Activated B cell treated with CpG ODN at 0.5 μM for 24 hours (primary cell): Measurements from ENCODE around the gene RAB43. TPM values are rescaled to one million over a fixed set of nuclear protein-coding genes. Genes with fewer than 3 reads are reported as not detected.

Experiments
- ATAC-seq: fragments of 200-7000 bp; cut with Tn5 transposase; one replicate; pipeline ENCODE4 v1.10.0; 2021; ENCODE audit warnings: low read depth, mild to moderate bottlenecking, moderate library complexity
- CTCF ChIA-PET: fragments of 350-600 bp; sonication (Branson Sonifier 250); formaldehyde crosslinking; loops from one replicate; lab custom pipeline; 2021; ENCODE audit warnings: antibody characterized with exemption; lab: Charles Lee
- POLR2A ChIA-PET: fragments of 350-600 bp; sonication (Branson Sonifier 250); formaldehyde crosslinking; loops from one replicate; lab custom pipeline; 2021; ENCODE audit warnings: antibody characterized with exemption; lab: Charles Lee
- DNase-seq: peaks from one replicate; pipeline ENCODE4 v3.0.0; 2022
- H3K27ac Mint-ChIP-seq: one replicate; pipeline ENCODE4 v1.8.0; 2020; ENCODE audit warnings: mixed read lengths
- H3K27me3 Mint-ChIP-seq: one replicate; pipeline ENCODE4 v1.8.0; 2021; ENCODE audit warnings: mixed read lengths
- H3K36me3 Mint-ChIP-seq: one replicate; pipeline ENCODE4 v1.8.0; 2021; ENCODE audit warnings: low read depth, mixed read lengths
- H3K4me1 Mint-ChIP-seq: one replicate; pipeline ENCODE4 v1.8.0; 2021; ENCODE audit warnings: mixed read lengths
- H3K4me3 Mint-ChIP-seq: one replicate; pipeline ENCODE4 v1.8.0; 2020; ENCODE audit warnings: mild to moderate bottlenecking, mixed read lengths
- H3K9me3 Mint-ChIP-seq: one replicate; pipeline ENCODE4 v1.8.0; 2020; ENCODE audit warnings: mixed read lengths
- CTCF ChIP-seq: fragments of 200-600 bp; IDR thresholded peaks from one replicate; pipeline ENCODE4 v1.8.0; 2022; ENCODE audit warnings: antibody characterized with exemption, mild to moderate bottlenecking
- intact Hi-C: fragments of 100-400 bp; cut with micrococcal nuclease; formaldehyde crosslinking; loops from one replicate; pipeline ENCODE4 v1.15.1; 2024
- total RNA-seq: library from RNA; stranded (reverse); gene quantifications from 2 replicates; pipeline ENCODE4 v1.2.3, GENCODE V29; 2022

Gene RAB43
- total RNA-seq, 1 donor from 2014 or later: 12.8 TPM

- intact Hi-C loops: no loop called here
- no peak for TF ChIP-seq CTCF
- ChIA-PET CTCF (no interaction called here), POLR2A (no interaction called here)
- ATAC-seq: no peak
- Mint-ChIP-seq H3K9me3 (no peaks in the 10 kb centered on the region), H3K27me3 (no peaks in the 10 kb centered on the region), H3K36me3 (peaks cover 24% of the 10 kb centered on the region), H3K4me1 (no peaks in the 10 kb centered on the region), H3K4me3 (no peak overlapping the region), H3K27ac (no peak overlapping the region)
- no peak for DNase-seq
Measured at GRCh38 chr3:129106866-129107565, 14.6 kb downstream of the RAB43 start.

GRCh38 chr3:129106320-129106719 lies 15.3 kb downstream of the RAB43 start:
- no peak overlapping the region for H3K27ac Mint-ChIP-seq
- no peaks in the 10 kb centered on the region for H3K9me3 Mint-ChIP-seq
- H3K4me3 Mint-ChIP-seq: no peak overlapping the region
- intact Hi-C loops: no loop called here
- ChIA-PET CTCF (no interaction called here), POLR2A (no interaction called here)
- H3K4me1 Mint-ChIP-seq: no peaks in the 10 kb centered on the region
- ATAC-seq (no peak), DNase-seq (no peak)
- no peaks in the 10 kb centered on the region for H3K27me3 Mint-ChIP-seq
- peaks cover 22% of the 10 kb centered on the region for H3K36me3 Mint-ChIP-seq
- TF ChIP-seq CTCF: no peak

- H3K4me1 Mint-ChIP-seq: no peaks in the 10 kb centered on the region
- ChIA-PET POLR2A (no interaction called here), CTCF (no interaction called here)
- peaks cover 22% of the 10 kb centered on the region for H3K36me3 Mint-ChIP-seq
- no peaks in the 10 kb centered on the region for H3K27me3 Mint-ChIP-seq
- DNase-seq (no peak), ATAC-seq (no peak)
- no peaks in the 10 kb centered on the region for H3K9me3 Mint-ChIP-seq
- no peak overlapping the region for H3K4me3 Mint-ChIP-seq
- H3K27ac Mint-ChIP-seq: no peak overlapping the region
- intact Hi-C loops: no loop called here
- no peak for TF ChIP-seq CTCF
Measured at GRCh38 chr3:129105862-129106261, 15.7 kb downstream of the RAB43 start.

- intact Hi-C loops: no loop called here
- H3K36me3 Mint-ChIP-seq: peaks cover 25% of the 10 kb centered on the region
- DNase-seq (no peak), ATAC-seq (no peak)
- no peaks in the 10 kb centered on the region for H3K27me3 Mint-ChIP-seq
- CTCF ChIA-PET: no interaction called here
- H3K4me1 Mint-ChIP-seq: no peaks in the 10 kb centered on the region
- H3K9me3 Mint-ChIP-seq: no peaks in the 10 kb centered on the region
- H3K27ac Mint-ChIP-seq: no peak overlapping the region
- no peak for TF ChIP-seq CTCF
- no peak overlapping the region for H3K4me3 Mint-ChIP-seq
- POLR2A ChIA-PET: no interaction called here
Measured at GRCh38 chr3:129104498-129105079, 17.0 kb downstream of the RAB43 start.

- intact Hi-C loops: no loop called here
- CTCF ChIA-PET: no interaction called here
- Mint-ChIP-seq H3K27me3 (no peaks in the 10 kb centered on the region), H3K36me3 (peaks cover 24% of the 10 kb centered on the region), H3K27ac (no peak overlapping the region), H3K4me3 (no peak overlapping the region), H3K4me1 (no peaks in the 10 kb centered on the region), H3K9me3 (no peaks in the 10 kb centered on the region)
- POLR2A ChIA-PET: no interaction called here
- DNase-seq (no peak), ATAC-seq (no peak)
- no peak for TF ChIP-seq CTCF
Measured at GRCh38 chr3:129104051-129104450, 17.6 kb downstream of the RAB43 start.
